ENCODE results near the gene ATP11A. TPM values are rescaled to one million over a fixed set of nuclear protein-coding genes. Genes with fewer than 3 reads are reported as not detected.

The ATP11A gene
- polyA plus RNA-seq, 4 donors: 3.2 to 79.6 (median 9.5) TPM

- no peaks in the 10 kb centered on the region for H3K27me3 ChIP-seq (ENCODE audit: control insufficient read depth in 3 of 3, insufficient read depth in 3 of 3, low read length in 3 of 3)
- no peak overlapping the region for H3K4me3 ChIP-seq (ENCODE audit: low read depth in 1 of 3, low read length in 3 of 3)
- DNase-seq (no peak), FAIRE-seq (no peak)
- H3K36me3 ChIP-seq (ENCODE audit: control insufficient read depth in 3 of 3, insufficient read depth in 2 of 3, low read depth in 1 of 3, low read length in 3 of 3): peaks cover 0 to 34% (median 0%) of the 10 kb centered on the region in 3 donors
- peaks cover 0 to 12% (median 0%) of the 10 kb centered on the region in 3 donors for H3K4me1 ChIP-seq (ENCODE audit: control insufficient read depth in 3 of 3, insufficient read depth in 2 of 3, low read depth in 1 of 3, low read length in 2 of 3)
- WGBS, 3 donors: 90 to 94% (median 91%) methylated on average over 19 of the region's 19 CpGs
- H3K9me3 ChIP-seq (ENCODE audit: control insufficient read depth in 2 of 2, insufficient read depth in 1 of 2, low read depth in 1 of 2, low read length in 1 of 2): peaks cover 0 to 11% of the 10 kb centered on the region in 2 donors
- no peak overlapping the region for H3K27ac ChIP-seq (ENCODE audit: low read depth in 1 of 3, low read length in 2 of 3)
Measured at GRCh38 chr13:112903606-112904195, 213.9 kb downstream of the ATP11A start.

GRCh38 chr13:112904436-112904960 lies 214.7 kb downstream of the ATP11A start:
- H3K4me1 ChIP-seq (ENCODE audit: control insufficient read depth in 3 of 3, insufficient read depth in 2 of 3, low read depth in 1 of 3, low read length in 2 of 3): peaks cover 0 to 12% (median 0%) of the 10 kb centered on the region in 3 donors
- H3K27me3 ChIP-seq (ENCODE audit: control insufficient read depth in 3 of 3, insufficient read depth in 3 of 3, low read length in 3 of 3): no peaks in the 10 kb centered on the region
- no peak overlapping the region for H3K4me3 ChIP-seq (ENCODE audit: low read depth in 1 of 3, low read length in 3 of 3)
- H3K9me3 ChIP-seq (ENCODE audit: control insufficient read depth in 2 of 2, insufficient read depth in 1 of 2, low read depth in 1 of 2, low read length in 1 of 2): peaks cover 0 to 11% of the 10 kb centered on the region in 2 donors
- H3K36me3 ChIP-seq (ENCODE audit: control insufficient read depth in 3 of 3, insufficient read depth in 2 of 3, low read depth in 1 of 3, low read length in 3 of 3): peaks cover 0 to 39% (median 0%) of the 10 kb centered on the region in 3 donors
- no peak overlapping the region for H3K27ac ChIP-seq (ENCODE audit: low read depth in 1 of 3, low read length in 2 of 3)
- no peak for DNase-seq
- FAIRE-seq: no peak
- WGBS, 3 donors: 88 to 94% (median 92%) methylated on average over 13 of the region's 13 CpGs

GRCh38 chr13:112905086-112905485 lies 215.2 kb downstream of the ATP11A start:
- Histone ChIP-seq H3K4me1 (ENCODE audit: control insufficient read depth in 3 of 3, insufficient read depth in 2 of 3, low read depth in 1 of 3, low read length in 2 of 3) (peaks cover 0 to 12% (median 0%) of the 10 kb centered on the region in 3 donors), H3K27ac (ENCODE audit: low read depth in 1 of 3, low read length in 2 of 3) (no peak overlapping the region), H3K27me3 (ENCODE audit: control insufficient read depth in 3 of 3, insufficient read depth in 3 of 3, low read length in 3 of 3) (no peaks in the 10 kb centered on the region), H3K4me3 (ENCODE audit: low read depth in 1 of 3, low read length in 3 of 3) (no peak overlapping the region), H3K36me3 (ENCODE audit: control insufficient read depth in 3 of 3, insufficient read depth in 2 of 3, low read depth in 1 of 3, low read length in 3 of 3) (peaks cover 0 to 36% (median 0%) of the 10 kb centered on the region in 3 donors), H3K9me3 (ENCODE audit: control insufficient read depth in 2 of 2, insufficient read depth in 1 of 2, low read depth in 1 of 2, low read length in 1 of 2) (peaks cover 0 to 11% of the 10 kb centered on the region in 2 donors)
- no peak for FAIRE-seq
- DNase-seq: no peak
- WGBS, 3 donors: 94 to 96% (median 95%) methylated on average over 9 of the region's 9 CpGs

- H3K27ac ChIP-seq (ENCODE audit: low read depth in 1 of 3, low read length in 2 of 3): no peak overlapping the region
- H3K9me3 ChIP-seq (ENCODE audit: control insufficient read depth in 2 of 2, insufficient read depth in 1 of 2, low read depth in 1 of 2, low read length in 1 of 2): peaks cover 0 to 11% of the 10 kb centered on the region in 2 donors
- H3K36me3 ChIP-seq (ENCODE audit: control insufficient read depth in 3 of 3, insufficient read depth in 2 of 3, low read depth in 1 of 3, low read length in 3 of 3): peaks cover 0 to 36% (median 0%) of the 10 kb centered on the region in 3 donors
- peaks cover 0 to 12% (median 0%) of the 10 kb centered on the region in 3 donors for H3K4me1 ChIP-seq (ENCODE audit: control insufficient read depth in 3 of 3, insufficient read depth in 2 of 3, low read depth in 1 of 3, low read length in 2 of 3)
- no peak for DNase-seq
- WGBS, 3 donors: 84 to 87% (median 85%) methylated on average over 5 of the region's 5 CpGs
- no peaks in the 10 kb centered on the region for H3K27me3 ChIP-seq (ENCODE audit: control insufficient read depth in 3 of 3, insufficient read depth in 3 of 3, low read length in 3 of 3)
- H3K4me3 ChIP-seq (ENCODE audit: low read depth in 1 of 3, low read length in 3 of 3): no peak overlapping the region
- no peak for FAIRE-seq
Measured at GRCh38 chr13:112905619-112905989, 215.8 kb downstream of the ATP11A start.

GRCh38 chr13:112905990-112906641 lies 216.3 kb downstream of the ATP11A start:
- FAIRE-seq (no peak), DNase-seq (peak; percentile 30 to 39)
- H3K36me3 ChIP-seq (ENCODE audit: control insufficient read depth in 3 of 3, insufficient read depth in 2 of 3, low read depth in 1 of 3, low read length in 3 of 3): peaks cover 0 to 37% (median 0%) of the 10 kb centered on the region in 3 donors
- H3K4me1 ChIP-seq (ENCODE audit: control insufficient read depth in 3 of 3, insufficient read depth in 2 of 3, low read depth in 1 of 3, low read length in 2 of 3): peaks cover 0 to 12% (median 0%) of the 10 kb centered on the region in 3 donors
- H3K27ac ChIP-seq (ENCODE audit: low read depth in 1 of 3, low read length in 2 of 3): no peak overlapping the region
- no peaks in the 10 kb centered on the region for H3K27me3 ChIP-seq (ENCODE audit: control insufficient read depth in 3 of 3, insufficient read depth in 3 of 3, low read length in 3 of 3)
- WGBS, 3 donors: 43 to 70% (median 58%) methylated on average over 20 of the region's 20 CpGs
- H3K4me3 ChIP-seq (ENCODE audit: low read depth in 1 of 3, low read length in 3 of 3): no peak overlapping the region
- H3K9me3 ChIP-seq (ENCODE audit: control insufficient read depth in 2 of 2, insufficient read depth in 1 of 2, low read depth in 1 of 2, low read length in 1 of 2): peaks cover 0 to 11% of the 10 kb centered on the region in 2 donors

GRCh38 chr13:112907286-112907685 lies 217.4 kb downstream of the ATP11A start:
- peaks cover 0 to 15% of the 10 kb centered on the region in 2 donors for H3K9me3 ChIP-seq (ENCODE audit: control insufficient read depth in 2 of 2, insufficient read depth in 1 of 2, low read depth in 1 of 2, low read length in 1 of 2)
- H3K27ac ChIP-seq (ENCODE audit: low read depth in 1 of 3, low read length in 2 of 3): peak overlapping the region in 1 of 3 donors; percentile 50

GRCh38 chr13:112907871-112908331 lies 218.1 kb downstream of the ATP11A start:
- FAIRE-seq: no peak
- Histone ChIP-seq H3K4me3 (ENCODE audit: low read depth in 1 of 3, low read length in 3 of 3) (no peak overlapping the region), H3K27me3 (ENCODE audit: control insufficient read depth in 3 of 3, insufficient read depth in 3 of 3, low read length in 3 of 3) (no peaks in the 10 kb centered on the region), H3K4me1 (ENCODE audit: control insufficient read depth in 3 of 3, insufficient read depth in 2 of 3, low read depth in 1 of 3, low read length in 2 of 3) (peaks cover 0 to 12% (median 0%) of the 10 kb centered on the region in 3 donors), H3K27ac (ENCODE audit: low read depth in 1 of 3, low read length in 2 of 3) (no peak overlapping the region), H3K9me3 (ENCODE audit: control insufficient read depth in 2 of 2, insufficient read depth in 1 of 2, low read depth in 1 of 2, low read length in 1 of 2) (peaks cover 0 to 15% of the 10 kb centered on the region in 2 donors), H3K36me3 (ENCODE audit: control insufficient read depth in 3 of 3, insufficient read depth in 2 of 3, low read depth in 1 of 3, low read length in 3 of 3) (peaks cover 0 to 35% (median 0%) of the 10 kb centered on the region in 3 donors)
- WGBS, 3 donors: 18 to 55% (median 33%) methylated on average over 6 of the region's 6 CpGs
- DNase-seq: peak; percentile 55 to 70

More at GRCh38 chr13:112907286-112907685, 217.4 kb downstream of the ATP11A start:
- H3K27me3 ChIP-seq (ENCODE audit: control insufficient read depth in 3 of 3, insufficient read depth in 3 of 3, low read length in 3 of 3): no peaks in the 10 kb centered on the region
- WGBS, 3 donors: 72 to 87% (median 74%) methylated on average over 8 of the region's 8 CpGs
- peaks cover 0 to 12% (median 0%) of the 10 kb centered on the region in 3 donors for H3K4me1 ChIP-seq (ENCODE audit: control insufficient read depth in 3 of 3, insufficient read depth in 2 of 3, low read depth in 1 of 3, low read length in 2 of 3)
- H3K4me3 ChIP-seq (ENCODE audit: low read depth in 1 of 3, low read length in 3 of 3): no peak overlapping the region
- DNase-seq (peak in 1 of 2 donors; percentile 21), FAIRE-seq (no peak)
- H3K36me3 ChIP-seq (ENCODE audit: control insufficient read depth in 3 of 3, insufficient read depth in 2 of 3, low read depth in 1 of 3, low read length in 3 of 3): peaks cover 0 to 40% (median 0%) of the 10 kb centered on the region in 3 donors

- H3K36me3 ChIP-seq (ENCODE audit: control insufficient read depth in 3 of 3, insufficient read depth in 2 of 3, low read depth in 1 of 3, low read length in 3 of 3): peaks cover 0 to 30% (median 0%) of the 10 kb centered on the region in 3 donors
- WGBS, 3 donors: 62 to 82% (median 73%) methylated on average over 5 of the region's 5 CpGs
- H3K9me3 ChIP-seq (ENCODE audit: control insufficient read depth in 2 of 2, insufficient read depth in 1 of 2, low read depth in 1 of 2, low read length in 1 of 2): peaks cover 0 to 15% of the 10 kb centered on the region in 2 donors
Measured at GRCh38 chr13:112908342-112908741, 218.5 kb downstream of the ATP11A start.

More at GRCh38 chr13:112908342-112908741, 218.5 kb downstream of the ATP11A start:
- Histone ChIP-seq H3K27me3 (ENCODE audit: control insufficient read depth in 3 of 3, insufficient read depth in 3 of 3, low read length in 3 of 3) (no peaks in the 10 kb centered on the region), H3K27ac (ENCODE audit: low read depth in 1 of 3, low read length in 2 of 3) (no peak overlapping the region), H3K4me1 (ENCODE audit: control insufficient read depth in 3 of 3, insufficient read depth in 2 of 3, low read depth in 1 of 3, low read length in 2 of 3) (peaks cover 0 to 12% (median 0%) of the 10 kb centered on the region in 3 donors), H3K4me3 (ENCODE audit: low read depth in 1 of 3, low read length in 3 of 3) (no peak overlapping the region)
- FAIRE-seq (no peak), DNase-seq (no peak)

Data from small intestine (tissue), 7 donors.